HG03045 (cell line): ENCODE data around the gene GGT1.
"Not testable (repeated sequence)": the region's sequence is repeated elsewhere in the genome, so short reads cannot be mapped to it uniquely, and the experiment has no call there.

Experiments used
- ATAC-seq: cut with Tn5 transposase; IDR thresholded peaks from one replicate; pipeline ENCODE4 v1.9.1; 2021; ENCODE audit warnings: mild to moderate bottlenecking, moderate library complexity; ENCODE audit not compliant: unreplicated experiment

The GGT1 gene

GRCh38 chr22:24583221-24584165, 19.5 kb upstream of the GGT1 start:
- ATAC-seq, result no peak

GRCh38 chr22:24584166-24584790, 18.7 kb upstream of the GGT1 start:
- no peak for ATAC-seq

GRCh38 chr22:24584871-24585411, 18.1 kb upstream of the GGT1 start:
- no peak for ATAC-seq

GRCh38 chr22:24585461-24585860, 17.5 kb upstream of the GGT1 start:
- ATAC-seq, result no peak

- ATAC-seq, result no peak
Measured at GRCh38 chr22:24585927-24586546, 17.0 kb upstream of the GGT1 start.

GRCh38 chr22:24587251-24587650, 15.7 kb upstream of the GGT1 start:
- ATAC-seq, result no peak

GRCh38 chr22:24587948-24588347, 15.0 kb upstream of the GGT1 start:
- ATAC-seq, result no peak

GRCh38 chr22:24588381-24588756, 14.6 kb upstream of the GGT1 start:
- no peak for ATAC-seq

GRCh38 chr22:24588757-24589481, 14.1 kb upstream of the GGT1 start:
- ATAC-seq, result no peak

- no peak for ATAC-seq
Measured at GRCh38 chr22:24589518-24590030, 13.4 kb upstream of the GGT1 start.

GRCh38 chr22:24590596-24591173, 12.3 kb upstream of the GGT1 start:
- ATAC-seq, result no peak

GRCh38 chr22:24591286-24591830, 11.6 kb upstream of the GGT1 start:
- no peak for ATAC-seq

GRCh38 chr22:24592058-24592850, 10.7 kb upstream of the GGT1 start:
- ATAC-seq, result peak; percentile 18

- peak; percentile 71 for ATAC-seq
Measured at GRCh38 chr22:24592851-24593558, 10.0 kb upstream of the GGT1 start, which contains the start of gene LRRC75B. LRRC75B (minus strand) TSS chr22:24593073; CDS start chr22:24593039, 34 bp downstream.

GRCh38 chr22:24593559-24593835, 9.5 kb upstream of the GGT1 start:
- ATAC-seq, result not testable (repeated sequence)

- ATAC-seq, result no peak
Measured at GRCh38 chr22:24593836-24594568, 9.0 kb upstream of the GGT1 start.

GRCh38 chr22:24594569-24595120, 8.3 kb upstream of the GGT1 start:
- no peak for ATAC-seq

GRCh38 chr22:24595228-24595627, 7.8 kb upstream of the GGT1 start:
- no peak for ATAC-seq
